K562 (cell line): Measurements from ENCODE around the gene PYGM. TPM values are rescaled to one million over a fixed set of nuclear protein-coding genes. Genes with fewer than 3 reads are reported as not detected.

Experiments used
- ADNP ChIP-seq: fragments of 200-800 bp; sonication (Bioruptor generic); IDR thresholded peaks from 2 replicates; pipeline ENCODE4 v1.6.1; 2016; ENCODE audit warnings: missing genetic modification characterization, missing compliant biosample characterization
- CREM ChIP-seq: IDR thresholded peaks from 2 replicates; pipeline ENCODE4 v1.6.1; 2014; ENCODE audit warnings: antibody characterized with exemption, low read depth
- CXXC5 ChIP-seq: fragments of 250-450 bp; sonication (Bioruptor Pico); IDR thresholded peaks from 2 replicates; pipeline ENCODE4 v1.8.0; 2022; ENCODE audit warnings: inconsistent platforms, mild to moderate bottlenecking, moderate library complexity
- EGR1 ChIP-seq: fragments of 450-650 bp; conservative IDR thresholded peaks from 2 replicates; pipeline ENCODE4 v1.6.1; 2017; ENCODE audit warnings: mild to moderate bottlenecking
- HDAC1 ChIP-seq, 2 experiments: fragments of 450-650 bp; IDR thresholded peaks; 2 replicates each; pipeline ENCODE4 v1.6.1; 2016 to 2017; ENCODE audit warnings: inconsistent platforms in 1 of 2, mild to moderate bottlenecking in 1 of 2, moderate library complexity in 1 of 2
- HMG20B ChIP-seq: fragments of 250-450 bp; sonication (Bioruptor Pico); IDR thresholded peaks from 2 replicates; pipeline ENCODE4 v1.5.0; 2021; ENCODE audit warnings: mild to moderate bottlenecking
- JUN ChIP-seq, 2 experiments: sonication (generic) in 1 of 2; formaldehyde crosslinking in 1 of 2; IDR thresholded peaks; 2 replicates each; pipeline versions ENCODE4 v1.6.1 to v1.8.0; 2012 to 2022; ENCODE audit warnings: borderline replicate concordance in 2 of 2, mild to moderate bottlenecking in 2 of 2, improper control_type of control experiment in 1 of 2, low read depth in 1 of 2, low read length in 1 of 2, missing genetic modification reagents in 1 of 2
- MEIS2 ChIP-seq: fragments of 450-650 bp; IDR thresholded peaks from 2 replicates; pipeline ENCODE4 v1.6.1; 2014; ENCODE audit warnings: mild to moderate bottlenecking; ENCODE audit not compliant: partially characterized antibody
- SIN3A ChIP-seq, 2 experiments: fragments of 150-350 bp in 1 of 2; IDR thresholded peaks; 2 replicates each; pipeline ENCODE4 v1.6.1; 2011 to 2016; ENCODE audit warnings: borderline replicate concordance in 2 of 2, low read depth in 2 of 2, low read length in 2 of 2, mild to moderate bottlenecking in 2 of 2, moderate library complexity in 2 of 2; ENCODE audit not compliant: control insufficient read depth in 1 of 2
- TAF1 ChIP-seq: IDR thresholded peaks from 2 replicates; pipeline ENCODE4 v1.6.1; 2011; ENCODE audit warnings: mild to moderate bottlenecking, low read length, moderate library complexity; ENCODE audit not compliant: insufficient read depth, control insufficient read depth, severe bottlenecking; ENCODE audit errors: extremely low read depth
- TBL1XR1 ChIP-seq, 2 experiments: IDR thresholded peaks; 2 replicates each; pipeline ENCODE4 v1.6.1; 2012; ENCODE audit warnings: improper control_type of control experiment in 2 of 2, low read length in 2 of 2, mild to moderate bottlenecking in 1 of 2
- VEZF1 ChIP-seq: fragments of 200-800 bp; sonication (Bioruptor generic); IDR thresholded peaks from 2 replicates; pipeline ENCODE4 v1.6.1; 2017; ENCODE audit warnings: missing genetic modification characterization, missing compliant biosample characterization
- ZKSCAN1 ChIP-seq: fragments of 150-350 bp; IDR thresholded peaks from 2 replicates; pipeline ENCODE4 v1.6.1; 2016; ENCODE audit warnings: low read depth, low read length
- polyA plus RNA-seq, 8 experiments: library from polyadenylated mRNA; depleted of rRNA in 4 of 8; stranded (reverse) in 5 of 8; unstranded in 3 of 8; fragments of >200 nt; fragmentation: Nextera tagmentation in 2 of 8; fragmentation: Illumina TruSeq in 1 of 8; extraction: Ambion mirVana in 2 of 8; extraction: Trizol in 1 of 8; gene quantifications; 2 replicates each; pipeline versions ENCODE4 v1.2.1 to v1.2.3, GENCODE V29; 2011 to 2014; ENCODE audit warnings: inconsistent platforms in 1 of 8, missing spikeins in 1 of 8
- total RNA-seq, 7 experiments: library from RNA; depleted of rRNA in 6 of 7; stranded (reverse); fragments of >200 nt in 6 of 7; fragmentation: Illumina TruSeq in 2 of 7; extraction: Trizol in 2 of 7; gene quantifications; 2 replicates each; pipeline versions ENCODE4 v1.2.1 to v1.2.3, GENCODE V29; 2011 to 2021; ENCODE audit warnings: low replicate concordance in 1 of 7
- TF ChIP-seq, protein P1 (sequence below), 2 experiments: IDR thresholded peaks; 2 replicates each; pipeline ENCODE4 v1.6.1; 2011; ENCODE audit warnings: borderline replicate concordance in 1 of 2, control low read depth in 1 of 2, low read depth in 1 of 2, low read length in 1 of 2, mild to moderate bottlenecking in 1 of 2, mixed read lengths in 1 of 2, moderate library complexity in 1 of 2; ENCODE audit not compliant: insufficient read depth in 1 of 2, insufficient read length in 1 of 2, poor library complexity in 1 of 2, severe bottlenecking in 1 of 2; ENCODE audit errors: extremely low read depth in 1 of 2
- TF ChIP-seq, protein P2 (sequence below), 3 experiments: IDR thresholded peaks in 2 of 3; conservative IDR thresholded peaks in 1 of 3; 2 replicates each; pipeline ENCODE4 v1.5.1; 2011 to 2012; ENCODE audit warnings: low read length in 3 of 3, mild to moderate bottlenecking in 3 of 3, control low read depth in 2 of 3, improper control_type of control experiment in 1 of 3, inconsistent platforms in 1 of 3, low read depth in 1 of 3, mixed read lengths in 1 of 3, moderate library complexity in 1 of 3; ENCODE audit not compliant: insufficient read depth in 2 of 3
- TF ChIP-seq, protein P3 (sequence below): fragments of 450-650 bp; IDR thresholded peaks from 2 replicates; pipeline ENCODE4 v1.6.1; 2016; ENCODE audit warnings: low read depth, mild to moderate bottlenecking, moderate library complexity
- TF ChIP-seq, protein P4 (sequence below): IDR thresholded peaks from 3 replicates; pipeline ENCODE4 v1.6.1; 2011; ENCODE audit warnings: borderline replicate concordance, mild to moderate bottlenecking; ENCODE audit not compliant: insufficient read length, insufficient read depth

The PYGM gene
- total and polyA plus RNA-seq, 9 of the 15 experiments (the other 6 are each of a cell fraction or from before 2014, with no cell fraction given) = 0.07 to 1.5 (median 0.68) TPM

GRCh38 chr11:64744544-64745188 lies 15.1 kb downstream of the PYGM start (continued):
- TF ChIP-seq, protein P1, sequence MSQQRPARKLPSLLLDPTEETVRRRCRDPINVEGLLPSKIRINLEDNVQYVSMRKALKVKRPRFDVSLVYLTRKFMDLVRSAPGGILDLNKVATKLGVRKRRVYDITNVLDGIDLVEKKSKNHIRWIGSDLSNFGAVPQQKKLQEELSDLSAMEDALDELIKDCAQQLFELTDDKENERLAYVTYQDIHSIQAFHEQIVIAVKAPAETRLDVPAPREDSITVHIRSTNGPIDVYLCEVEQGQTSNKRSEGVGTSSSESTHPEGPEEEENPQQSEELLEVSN (IDR thresholded peaks at IDR 0.05; ENCODE audit: borderline replicate concordance in 1 of 2, extremely low read depth in 1 of 2, insufficient read depth in 1 of 2, insufficient read length in 1 of 2, low read depth in 1 of 2, low read length in 1 of 2, poor library complexity in 1 of 2, severe bottlenecking in 1 of 2) = peak in 1 of 2 experiments; percentile 68
- no peak; the same call in 1 of the 2 replicates for TF ChIP-seq EGR1
- TF ChIP-seq ZKSCAN1 = no peak
- no peak for TF ChIP-seq MEIS2
- no peak for TF ChIP-seq HMG20B (CRISPR knock-in tag)
- TF ChIP-seq, protein P2, sequence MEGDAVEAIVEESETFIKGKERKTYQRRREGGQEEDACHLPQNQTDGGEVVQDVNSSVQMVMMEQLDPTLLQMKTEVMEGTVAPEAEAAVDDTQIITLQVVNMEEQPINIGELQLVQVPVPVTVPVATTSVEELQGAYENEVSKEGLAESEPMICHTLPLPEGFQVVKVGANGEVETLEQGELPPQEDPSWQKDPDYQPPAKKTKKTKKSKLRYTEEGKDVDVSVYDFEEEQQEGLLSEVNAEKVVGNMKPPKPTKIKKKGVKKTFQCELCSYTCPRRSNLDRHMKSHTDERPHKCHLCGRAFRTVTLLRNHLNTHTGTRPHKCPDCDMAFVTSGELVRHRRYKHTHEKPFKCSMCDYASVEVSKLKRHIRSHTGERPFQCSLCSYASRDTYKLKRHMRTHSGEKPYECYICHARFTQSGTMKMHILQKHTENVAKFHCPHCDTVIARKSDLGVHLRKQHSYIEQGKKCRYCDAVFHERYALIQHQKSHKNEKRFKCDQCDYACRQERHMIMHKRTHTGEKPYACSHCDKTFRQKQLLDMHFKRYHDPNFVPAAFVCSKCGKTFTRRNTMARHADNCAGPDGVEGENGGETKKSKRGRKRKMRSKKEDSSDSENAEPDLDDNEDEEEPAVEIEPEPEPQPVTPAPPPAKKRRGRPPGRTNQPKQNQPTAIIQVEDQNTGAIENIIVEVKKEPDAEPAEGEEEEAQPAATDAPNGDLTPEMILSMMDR (IDR thresholded peaks at IDR 0.05 in 2 of 3, conservative IDR thresholded peaks at IDR 0.05 in 1 of 3; ENCODE audit: insufficient read depth in 2 of 3, low read depth in 1 of 3, low read length in 3 of 3) = no peak
- TF ChIP-seq TBL1XR1 (IDR thresholded peaks at IDR 0.05; ENCODE audit: low read length in 2 of 2) = no peak
- TF ChIP-seq CREM = no peak
- TF ChIP-seq CXXC5 (CRISPR knock-in tag) = peak; percentile 14; the same call in 1 of the 2 replicates
- TF ChIP-seq JUN (IDR thresholded peaks at IDR 0.05; ENCODE audit: borderline replicate concordance, low read depth, low read length) = no peak
- no peak for TF ChIP-seq JUN (CRISPR knock-in tag; IDR thresholded peaks at IDR 0.05; ENCODE audit: borderline replicate concordance)
- TF ChIP-seq ADNP = 0 out of 2 replicates have a peak, but pooled peaks have one; percentile 27
- TF ChIP-seq TAF1 = peak; percentile 2
- peak; percentile 75 for TF ChIP-seq VEZF1
- TF ChIP-seq, protein P3, sequence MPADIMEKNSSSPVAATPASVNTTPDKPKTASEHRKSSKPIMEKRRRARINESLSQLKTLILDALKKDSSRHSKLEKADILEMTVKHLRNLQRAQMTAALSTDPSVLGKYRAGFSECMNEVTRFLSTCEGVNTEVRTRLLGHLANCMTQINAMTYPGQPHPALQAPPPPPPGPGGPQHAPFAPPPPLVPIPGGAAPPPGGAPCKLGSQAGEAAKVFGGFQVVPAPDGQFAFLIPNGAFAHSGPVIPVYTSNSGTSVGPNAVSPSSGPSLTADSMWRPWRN = no peak
- TF ChIP-seq SIN3A (IDR thresholded peaks at IDR 0.05; ENCODE audit: borderline replicate concordance in 2 of 2, control insufficient read depth in 1 of 2, low read depth in 2 of 2, low read length in 2 of 2) = no peak
- TF ChIP-seq, protein P4, sequence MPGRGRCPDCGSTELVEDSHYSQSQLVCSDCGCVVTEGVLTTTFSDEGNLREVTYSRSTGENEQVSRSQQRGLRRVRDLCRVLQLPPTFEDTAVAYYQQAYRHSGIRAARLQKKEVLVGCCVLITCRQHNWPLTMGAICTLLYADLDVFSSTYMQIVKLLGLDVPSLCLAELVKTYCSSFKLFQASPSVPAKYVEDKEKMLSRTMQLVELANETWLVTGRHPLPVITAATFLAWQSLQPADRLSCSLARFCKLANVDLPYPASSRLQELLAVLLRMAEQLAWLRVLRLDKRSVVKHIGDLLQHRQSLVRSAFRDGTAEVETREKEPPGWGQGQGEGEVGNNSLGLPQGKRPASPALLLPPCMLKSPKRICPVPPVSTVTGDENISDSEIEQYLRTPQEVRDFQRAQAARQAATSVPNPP = no peak
- TF ChIP-seq HDAC1 (IDR thresholded peaks at IDR 0.05) = no peak
